GM12891 (cell line): ENCODE measurements around the gene IVNS1ABP.

Source experiments
- POLR2A ChIP-seq: IDR thresholded peaks from 2 replicates; pipeline ENCODE4 v1.6.1; 2011; ENCODE audit warnings: low read depth, low read length, control low read depth
- POLR2AphosphoS5 ChIP-seq: IDR thresholded peaks from 2 replicates; pipeline ENCODE4 v1.6.1; 2011; ENCODE audit warnings: low read depth, low read length, control low read depth

- TF ChIP-seq POLR2A (no peak), POLR2AphosphoS5 (no peak)
Measured at GRCh38 chr1:185287451-185287850, 29.6 kb downstream of the IVNS1ABP start.
